Astrocyte of the hippocampus (primary cell): Measurements from ENCODE around the gene ATP10B.

Source experiments
- DNase-seq: peaks from one replicate; pipeline ENCODE4 v3.0.0; 2011; ENCODE audit warnings: low read depth, low spot score

The ATP10B gene

DNA sequence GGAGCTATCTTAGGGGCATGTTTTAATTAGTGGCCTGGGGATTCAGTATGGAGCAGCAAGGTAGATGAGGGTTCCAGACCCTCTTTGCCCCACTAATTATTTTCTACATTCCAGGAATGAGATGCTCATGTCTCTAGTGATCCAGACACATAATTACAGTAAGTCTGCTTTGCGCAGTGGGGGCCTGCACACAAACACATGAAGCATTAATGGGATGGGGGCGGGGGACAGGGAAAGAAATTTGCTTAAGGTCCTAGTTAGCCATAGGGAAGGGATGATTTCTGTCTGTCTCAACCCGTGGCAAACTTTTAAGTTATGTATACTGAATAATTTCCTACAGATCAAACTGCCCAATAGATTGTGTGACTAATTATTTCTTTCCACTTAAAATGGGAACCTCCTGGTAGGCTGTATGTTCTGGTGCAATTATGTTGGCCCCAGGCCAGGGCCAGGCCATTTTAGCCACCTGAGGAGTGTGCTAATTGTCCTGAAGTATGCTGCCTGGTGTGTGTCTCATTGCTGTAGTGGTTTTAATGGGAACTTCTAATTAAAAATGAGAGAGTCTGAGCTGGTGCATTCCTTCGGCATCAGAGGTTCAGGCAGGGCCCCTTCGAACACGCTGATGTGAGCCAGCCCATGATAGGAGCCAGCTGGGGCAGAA lies 295.9 kb downstream of the ATP10B start:
- peak; percentile 71 for DNase-seq

DNA sequence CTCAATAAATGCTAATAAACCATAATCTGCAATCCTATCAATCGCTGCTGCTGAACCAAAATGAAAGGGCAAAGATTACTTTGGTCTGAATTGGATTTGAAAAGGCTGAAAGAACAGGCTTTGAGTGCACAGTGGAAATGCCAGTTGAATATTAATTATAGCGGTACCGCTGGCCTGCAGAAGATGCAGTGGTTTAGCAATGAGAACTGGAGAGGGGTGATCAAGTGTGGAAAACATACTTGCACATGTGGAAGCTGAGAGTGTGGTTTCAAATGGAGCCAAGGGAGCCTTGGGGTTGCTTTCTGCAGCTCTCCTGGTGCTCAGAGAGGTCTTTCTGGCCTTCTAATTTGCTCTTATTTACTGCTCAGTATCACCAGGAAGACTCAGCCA lies 296.4 kb downstream of the ATP10B start:
- DNase-seq: peak; percentile 7

DNA sequence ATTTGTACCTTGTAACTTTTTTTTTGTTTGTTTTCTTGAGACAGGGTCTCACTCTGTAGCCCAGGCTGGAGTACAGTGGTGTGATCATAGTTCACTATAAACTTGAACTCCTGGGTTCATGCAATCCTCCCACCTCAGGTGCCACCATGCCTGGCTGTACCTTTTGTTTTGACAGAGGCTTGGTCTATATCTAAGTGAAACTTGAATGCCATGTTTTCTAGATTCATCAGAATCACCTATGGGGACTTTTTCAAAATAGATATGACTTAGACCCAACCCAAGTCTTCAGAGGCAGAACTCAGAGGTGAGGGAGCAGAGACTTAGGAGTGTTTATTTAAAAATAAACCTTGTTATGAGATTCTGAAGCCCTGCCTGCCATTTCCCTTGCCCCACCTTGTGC lies 301.9 kb downstream of the ATP10B start:
- no peak for DNase-seq

DNA sequence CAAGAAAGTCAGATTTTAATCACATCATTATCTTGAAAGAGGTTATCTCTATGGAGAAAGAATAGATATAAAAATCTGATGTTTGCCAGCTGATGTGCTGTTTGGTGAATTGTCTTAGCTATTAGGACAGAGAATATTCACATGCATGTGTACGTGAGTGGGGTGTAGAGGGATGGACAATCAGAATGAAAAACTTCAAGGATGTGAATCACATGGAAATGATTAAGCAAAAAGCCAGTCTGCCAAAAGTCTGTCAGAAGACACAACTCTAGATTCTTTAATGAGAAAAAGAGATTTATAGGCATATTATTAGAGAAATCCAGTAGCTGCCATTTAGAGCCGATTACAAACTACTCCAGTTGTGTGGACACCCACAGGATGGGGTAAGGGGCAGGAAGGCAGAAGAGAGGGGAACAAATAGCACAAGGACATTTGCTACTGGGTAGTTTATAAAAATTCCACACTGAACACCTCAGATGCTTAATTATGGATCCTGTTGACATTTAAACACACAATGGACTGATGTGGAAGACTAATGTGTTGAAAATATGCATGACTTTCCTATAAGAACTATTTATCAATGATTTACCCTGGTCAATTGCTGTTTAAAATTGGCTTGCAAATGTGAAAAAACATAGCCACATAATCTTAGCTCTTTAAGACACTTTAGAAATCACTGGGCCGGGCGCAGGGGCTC lies 302.9 kb downstream of the ATP10B start:
- DNase-seq: peak; percentile 9

DNA sequence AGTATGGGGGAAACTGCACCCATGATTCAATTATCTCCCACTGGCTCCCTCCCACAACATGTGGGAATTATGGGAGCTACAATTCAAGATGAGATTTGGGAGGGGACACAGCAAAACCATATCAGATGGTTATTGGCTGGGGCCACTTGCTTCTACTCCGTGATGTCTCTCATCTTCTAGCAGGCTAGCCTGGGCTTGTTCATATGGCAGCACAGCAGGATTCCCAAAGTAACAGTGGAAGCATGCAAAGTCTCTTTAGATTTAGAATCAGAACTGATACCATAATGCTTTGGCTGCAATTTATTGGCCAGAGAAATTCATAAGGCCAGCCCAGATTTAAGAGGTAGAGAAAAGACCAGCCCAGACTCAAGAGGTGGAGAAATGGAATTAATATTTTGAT lies 304.1 kb downstream of the ATP10B start:
- no peak for DNase-seq

DNA sequence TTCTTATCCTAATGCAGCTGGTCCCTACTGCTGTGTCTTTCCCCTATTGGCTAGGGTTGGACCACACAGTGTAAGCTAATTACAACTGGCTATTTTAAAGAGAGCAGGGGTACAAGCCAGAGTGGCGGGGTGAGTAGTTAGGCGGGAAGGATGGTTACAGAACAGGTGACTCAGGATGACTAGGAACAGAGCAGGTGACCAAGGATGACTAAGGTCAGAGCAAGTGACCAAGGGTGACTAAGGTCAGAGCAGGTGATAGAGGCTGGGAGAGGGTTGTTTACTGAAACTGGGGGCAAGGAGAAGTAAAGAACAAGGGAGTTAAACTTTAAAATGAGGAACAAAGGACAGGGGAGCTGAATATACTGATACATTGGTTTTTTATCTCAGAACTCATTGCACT lies 304.9 kb downstream of the ATP10B start:
- DNase-seq: no peak

DNA sequence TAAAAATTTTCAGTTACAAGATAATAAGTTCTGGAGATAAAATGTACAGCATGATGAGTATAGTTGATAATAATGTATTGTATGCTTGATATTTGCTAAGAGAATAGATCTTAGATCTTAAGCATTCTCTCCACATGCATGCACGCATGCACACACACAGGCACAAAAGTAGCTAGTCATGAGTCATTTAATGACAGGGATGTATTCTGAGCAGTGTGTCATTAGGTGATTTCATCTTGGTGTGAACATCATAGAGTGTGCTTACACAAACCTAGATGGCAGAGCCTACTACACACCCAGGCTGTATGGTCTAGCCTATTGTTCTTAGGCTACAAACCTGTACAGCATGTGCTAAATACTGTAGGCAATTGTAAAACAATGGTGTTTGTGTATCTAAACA lies 306.2 kb downstream of the ATP10B start:
- no peak for DNase-seq

DNA sequence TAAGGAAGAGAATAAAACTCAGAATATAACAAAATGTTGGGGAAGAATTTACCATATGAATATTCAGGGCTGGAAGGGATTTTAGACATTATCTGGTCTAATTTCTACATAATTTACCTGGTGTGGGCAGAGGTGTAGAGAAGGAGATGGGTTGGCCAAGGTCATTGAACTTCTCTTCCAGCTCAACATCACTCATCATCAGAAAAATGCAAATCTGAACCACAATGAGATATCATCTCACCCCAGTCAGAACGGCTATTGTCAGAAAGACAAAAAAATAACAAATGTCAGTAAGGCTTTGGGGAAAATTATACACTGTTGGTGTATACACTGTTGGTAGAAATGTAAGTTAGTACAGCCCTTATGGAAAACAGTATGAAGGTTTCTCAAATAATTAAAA lies 308.6 kb downstream of the ATP10B start:
- DNase-seq: no peak

DNA sequence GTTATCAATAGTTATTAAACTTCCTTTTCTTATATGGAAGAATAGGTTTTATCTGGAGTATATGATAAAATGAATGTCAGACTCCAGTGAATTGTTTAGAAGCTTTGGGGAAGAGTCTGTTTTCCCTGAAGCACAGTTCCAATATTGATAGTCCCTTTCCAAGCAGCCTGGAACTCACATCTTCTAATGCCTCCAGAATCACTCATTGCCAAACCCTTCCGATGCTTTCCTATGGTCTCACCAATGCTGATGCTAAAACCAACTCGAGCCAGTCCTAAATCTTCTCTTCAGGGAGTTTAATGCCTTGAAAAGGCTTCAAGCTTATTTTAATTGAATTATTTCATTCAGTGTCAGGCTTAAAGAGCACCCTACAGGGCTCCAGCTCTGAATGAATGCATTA lies 309.2 kb downstream of the ATP10B start:
- DNase-seq: no peak

DNA sequence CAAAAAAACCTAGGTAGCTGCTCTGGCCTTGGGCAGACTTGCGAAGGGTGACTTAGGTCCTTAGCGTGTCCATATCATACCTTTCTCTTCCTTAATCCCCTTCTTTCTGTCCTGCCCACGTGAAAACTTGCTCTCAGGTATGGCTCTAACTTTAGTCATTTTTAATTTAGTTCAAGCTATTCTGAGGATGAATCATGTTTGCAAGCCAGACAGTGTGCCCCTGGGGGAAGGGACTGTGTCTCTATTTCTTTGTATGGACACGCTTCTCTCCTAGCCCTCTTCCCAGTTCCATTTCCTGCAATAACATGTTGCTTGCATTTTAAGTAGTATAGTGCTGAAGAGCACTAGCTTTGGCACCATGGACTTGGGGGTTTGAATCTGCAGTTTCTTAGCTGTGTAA lies 309.7 kb downstream of the ATP10B start:
- DNase-seq: no peak

DNA sequence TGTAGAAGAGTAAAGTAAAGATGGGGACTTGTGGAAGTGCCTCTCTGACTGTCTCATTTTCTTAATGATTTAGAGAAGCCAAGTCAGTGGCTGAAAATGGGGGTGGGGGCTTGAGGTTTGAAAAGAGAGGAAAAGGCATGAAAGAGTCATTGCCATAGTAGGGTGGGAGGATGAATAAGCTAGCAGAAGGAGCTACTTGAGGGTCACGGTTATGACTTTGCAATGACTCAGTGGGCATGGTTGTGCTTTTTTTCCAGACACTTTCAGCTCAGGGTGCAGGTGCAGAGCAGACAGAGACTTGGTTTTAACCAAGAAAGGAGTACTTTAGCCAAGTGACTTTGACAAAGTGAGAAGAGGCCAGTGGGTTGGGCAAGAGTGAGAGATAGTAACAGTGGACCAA lies 312.6 kb downstream of the ATP10B start:
- DNase-seq: peak; percentile 9

DNA sequence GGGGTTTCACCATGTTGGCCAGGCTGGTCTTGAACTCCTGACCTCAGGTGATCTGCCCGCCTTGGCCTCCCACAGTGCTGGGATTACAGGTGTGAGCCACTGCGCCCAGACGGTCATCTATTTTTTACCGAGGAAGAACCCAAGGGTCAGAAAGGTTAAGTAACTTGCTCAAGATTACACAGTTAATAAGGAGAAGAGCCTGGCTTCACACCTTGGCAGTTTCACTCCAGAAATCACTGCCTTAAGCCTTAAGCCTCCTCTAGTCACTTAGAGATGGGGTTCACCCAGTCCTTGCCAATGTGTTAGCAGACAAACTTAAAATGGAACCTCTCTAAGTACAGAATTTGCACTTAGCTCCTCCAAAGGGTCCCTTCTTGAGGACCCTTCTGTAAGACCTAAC lies 314.1 kb downstream of the ATP10B start:
- DNase-seq: no peak

DNA sequence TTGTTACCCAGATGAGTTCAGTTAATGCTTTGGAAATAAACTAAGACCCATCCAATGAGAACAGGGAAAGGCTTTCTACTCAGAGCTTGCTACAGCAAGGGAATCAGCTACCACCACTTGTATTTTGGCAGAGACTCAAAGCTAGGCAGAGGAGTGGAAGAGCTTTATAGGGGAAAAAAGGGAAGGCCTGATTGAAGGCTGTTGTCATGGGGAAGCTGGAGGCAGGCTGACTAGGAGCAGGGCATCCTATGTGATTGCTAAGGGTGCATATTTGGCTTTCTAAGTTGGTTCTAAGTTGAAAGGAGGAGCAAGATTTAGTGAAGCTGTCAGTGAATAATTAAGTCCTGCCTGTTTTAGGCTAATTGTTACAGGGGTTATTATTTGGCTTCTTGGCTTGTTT lies 314.9 kb downstream of the ATP10B start:
- no peak for DNase-seq

DNA sequence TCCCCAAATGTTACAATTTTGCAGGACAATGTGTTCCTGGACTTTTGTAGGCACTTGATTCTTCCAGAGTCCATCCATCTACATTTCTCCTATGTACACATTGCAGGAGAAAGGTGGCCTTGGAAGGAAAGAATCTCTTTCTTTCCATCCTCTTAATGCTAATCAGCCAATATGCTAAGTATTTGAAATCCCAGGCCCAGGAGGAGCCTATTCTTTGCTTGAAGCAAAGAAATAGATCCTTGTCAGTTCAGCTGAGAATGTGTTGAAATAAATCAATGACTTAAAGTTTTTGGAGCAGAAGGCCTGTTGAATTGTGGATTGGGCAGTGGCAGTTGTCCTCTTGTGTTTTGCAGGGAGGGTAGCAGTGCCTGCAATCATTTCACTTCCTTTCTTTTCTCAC lies 317.1 kb downstream of the ATP10B start:
- no peak for DNase-seq

DNA sequence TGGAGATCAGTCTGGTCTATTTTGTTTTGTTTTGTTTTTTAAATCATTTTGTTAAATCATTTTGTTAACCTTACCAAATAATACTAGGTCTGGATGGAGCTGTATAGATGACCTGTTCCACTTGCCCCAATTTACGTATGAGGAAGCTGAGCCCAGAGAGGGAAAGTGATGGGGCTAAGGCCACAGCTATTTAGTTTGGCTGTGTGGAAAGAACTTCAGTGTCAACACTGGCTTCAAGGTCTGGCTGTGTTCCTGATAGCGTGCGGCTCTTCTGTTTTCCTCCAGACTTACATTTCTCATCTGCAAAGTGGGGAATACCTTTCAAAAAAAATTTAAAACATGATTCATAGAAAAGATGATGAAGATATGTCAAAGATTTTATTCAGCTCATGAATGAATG lies 317.9 kb downstream of the ATP10B start:
- no peak for DNase-seq

DNA sequence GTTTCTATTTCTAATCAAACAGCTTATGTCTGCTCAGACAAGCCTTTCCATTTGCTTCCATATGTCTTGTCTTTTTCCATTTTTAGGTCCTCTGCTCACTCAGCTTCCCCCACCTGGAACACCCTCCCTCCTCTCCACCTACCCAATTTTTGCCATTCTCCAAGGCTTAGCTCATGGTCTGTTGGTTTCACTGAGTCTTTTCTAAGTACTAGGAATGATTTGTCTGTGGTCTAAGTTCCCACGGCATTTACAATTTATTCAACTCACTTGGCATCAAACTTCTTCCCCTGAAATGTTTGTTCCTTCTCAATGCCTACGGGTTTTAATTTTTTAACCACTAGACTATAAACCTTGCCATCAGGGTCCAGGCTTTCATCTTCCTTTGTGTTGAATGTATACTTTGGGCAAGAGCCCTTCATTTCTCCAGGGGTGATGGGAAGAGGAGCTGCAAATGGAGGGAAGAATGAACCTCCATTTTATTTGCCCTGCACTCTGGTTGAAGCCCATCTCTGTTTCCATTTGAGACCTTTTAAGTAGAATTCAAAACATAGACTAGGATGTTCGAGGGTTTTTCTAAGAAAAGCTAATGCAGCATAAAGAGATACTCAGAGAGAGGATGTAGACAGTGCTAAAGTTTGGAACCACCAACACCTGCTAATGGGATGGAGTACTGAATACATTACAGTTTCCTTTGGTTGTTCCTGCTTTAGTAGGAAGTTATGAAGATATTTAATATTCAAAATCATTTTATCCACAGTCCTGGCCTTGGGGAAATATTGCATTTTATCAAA lies 326.3 kb downstream of the ATP10B start:
- peak; percentile 76 for DNase-seq

DNA sequence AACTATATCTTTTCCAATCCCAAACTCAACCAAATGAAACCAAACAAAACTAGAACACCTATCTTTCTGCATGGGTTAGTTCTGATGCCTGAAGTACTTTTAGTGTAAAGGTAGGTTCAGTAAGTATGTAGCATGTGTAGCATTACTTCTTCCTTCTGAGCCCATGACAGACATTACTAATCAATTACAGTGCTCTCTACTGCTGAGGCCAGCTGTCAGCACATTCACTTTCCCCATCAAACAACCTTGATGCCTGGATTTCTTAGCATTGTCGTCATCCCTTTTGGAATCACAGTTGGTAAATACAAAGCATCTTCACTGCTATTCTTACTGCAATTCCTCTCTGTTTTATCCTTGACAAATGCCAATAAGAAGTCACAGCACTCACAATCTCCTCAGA lies 327.2 kb downstream of the ATP10B start:
- DNase-seq: no peak

DNA sequence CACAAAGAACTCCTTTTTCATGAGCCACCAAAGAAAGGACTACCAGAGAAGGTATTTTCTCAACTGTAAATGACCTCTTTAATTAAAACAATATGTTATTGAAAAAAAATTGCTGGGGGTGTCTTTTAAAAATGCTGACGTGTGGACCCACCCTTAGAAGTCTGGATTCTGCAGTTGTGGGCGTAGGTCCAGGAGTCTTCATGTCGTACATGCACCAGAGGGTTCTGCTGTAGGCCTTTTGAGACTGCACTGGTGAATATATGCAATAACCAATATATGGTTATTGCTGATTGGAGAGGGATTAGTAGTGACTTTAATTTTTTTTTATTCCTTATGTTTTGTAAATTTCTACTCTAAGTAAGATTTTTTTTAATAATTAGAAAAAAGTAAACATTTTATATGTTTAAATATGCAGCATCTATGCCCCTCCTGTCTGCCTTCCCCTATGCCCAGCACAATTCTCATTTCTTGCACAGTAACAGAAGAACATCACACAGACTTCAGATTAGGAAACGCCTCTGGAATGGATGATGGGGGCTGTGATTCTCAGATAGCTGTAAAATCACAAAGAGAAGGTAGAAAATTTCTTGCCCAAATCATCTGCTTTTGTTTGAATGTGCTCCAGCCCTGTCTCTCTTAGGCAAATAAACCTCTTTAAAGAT lies 328.4 kb downstream of the ATP10B start:
- DNase-seq: no peak

DNA sequence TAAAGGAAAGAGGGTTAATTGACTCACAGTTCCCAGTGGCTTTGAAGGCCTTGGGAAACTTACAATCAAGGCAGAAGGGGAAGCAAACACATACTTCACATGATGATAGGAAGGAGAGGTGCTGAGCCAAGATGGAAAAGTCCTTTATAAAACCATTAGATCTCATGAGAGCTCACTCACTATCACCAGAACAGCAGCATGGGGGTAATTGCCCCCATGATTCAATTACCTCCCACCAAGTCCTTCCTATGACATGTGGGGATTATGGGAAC lies 330.7 kb downstream of the ATP10B start:
- DNase-seq: no peak

DNA sequence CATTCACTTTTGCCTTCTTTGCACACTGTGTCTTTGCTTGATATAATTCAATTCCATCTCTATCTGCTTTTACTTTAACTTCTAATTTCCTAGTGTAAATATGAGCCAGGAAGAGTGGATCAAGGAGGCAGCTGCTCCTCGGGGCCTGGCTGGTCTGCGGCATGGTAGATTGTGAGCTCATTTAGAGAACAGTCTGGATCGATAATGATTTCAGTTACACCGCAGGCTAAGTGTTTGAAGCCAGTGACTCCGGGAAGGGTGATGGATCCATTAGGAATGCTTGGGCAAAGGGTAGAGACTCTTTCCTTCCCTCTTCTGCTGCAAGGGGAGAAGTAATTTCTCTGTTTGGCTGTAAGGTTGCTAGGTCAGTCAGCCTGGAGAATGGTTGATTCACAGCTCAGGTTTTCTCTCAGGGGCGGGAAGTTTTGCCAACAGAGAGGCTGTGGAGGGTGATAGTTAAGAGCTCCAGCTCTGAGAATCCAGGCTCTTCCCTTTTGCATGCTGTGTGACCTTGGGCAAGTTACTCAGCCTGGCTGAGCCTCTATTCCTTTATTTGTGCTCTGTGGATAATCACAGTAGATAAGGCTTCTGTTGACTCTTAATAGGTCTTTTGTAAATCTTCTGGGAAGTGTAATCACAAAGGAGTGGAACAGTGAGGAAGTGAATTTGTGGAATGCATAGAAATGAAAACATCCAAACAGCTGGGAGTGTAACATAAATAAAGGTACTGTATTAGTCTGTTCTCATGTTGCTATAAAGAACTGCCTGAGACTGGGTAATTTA lies 331.2 kb downstream of the ATP10B start:
- DNase-seq: peak; percentile 51

DNA sequence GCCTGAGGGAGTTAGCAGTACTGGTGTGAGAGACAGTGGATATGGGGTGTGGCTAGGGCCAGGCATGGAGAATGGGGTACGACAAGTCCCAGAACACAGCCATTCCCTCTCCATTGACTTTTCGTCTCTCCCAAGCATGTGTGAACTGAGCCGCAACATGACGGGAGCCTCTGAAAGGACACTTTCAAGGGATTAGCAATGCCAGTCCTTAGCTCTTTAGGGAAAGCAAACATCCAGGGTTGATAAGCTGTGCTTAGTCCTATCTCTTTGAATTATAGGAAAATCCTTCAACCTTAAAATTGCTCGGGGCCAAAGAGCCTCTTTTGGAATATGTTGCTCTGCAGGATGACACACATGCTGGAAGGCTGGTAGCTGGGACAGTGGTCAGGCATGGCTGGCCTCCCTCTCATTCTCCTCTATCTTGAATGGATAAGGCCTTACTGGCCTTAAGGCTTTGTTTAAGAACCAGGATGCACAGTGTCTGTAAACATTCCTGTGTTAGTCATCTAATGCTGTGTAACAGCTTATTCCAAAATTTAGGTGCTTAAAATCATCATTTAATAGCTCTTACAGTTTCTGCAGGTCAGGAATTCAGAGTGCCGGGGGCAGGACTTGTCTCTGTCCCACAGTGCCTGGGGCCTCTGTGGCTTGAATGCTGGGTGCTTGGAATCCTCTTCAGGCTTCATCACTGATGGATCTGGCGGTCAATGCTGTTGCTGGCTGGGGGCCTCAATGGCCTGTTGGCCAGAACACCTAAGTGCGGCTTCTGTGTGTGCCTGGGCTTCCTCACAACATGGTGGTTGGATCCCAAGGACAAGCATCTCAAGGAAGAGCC lies 335.1 kb downstream of the ATP10B start:
- DNase-seq: no peak
